B cell (primary cell): ENCODE measurements around the gene LUC7L.

Experiments used
- EZH2 ChIP-seq: IDR thresholded peaks from 2 replicates; pipeline ENCODE4 v1.6.1; 2012; ENCODE audit warnings: borderline replicate concordance, low read depth, mild to moderate bottlenecking, moderate library complexity, low read length; ENCODE audit not compliant: insufficient read depth, poor library complexity, severe bottlenecking
- TF ChIP-seq, protein P1 (sequence below): fragments of 200-600 bp; IDR thresholded peaks from one replicate; pipeline ENCODE4 v1.8.0; 2022; ENCODE audit warnings: antibody characterized with exemption, mild to moderate bottlenecking

GRCh38 chr16:212999-213398 lies 16.2 kb downstream of the LUC7L start:
- TF ChIP-seq, protein P1, sequence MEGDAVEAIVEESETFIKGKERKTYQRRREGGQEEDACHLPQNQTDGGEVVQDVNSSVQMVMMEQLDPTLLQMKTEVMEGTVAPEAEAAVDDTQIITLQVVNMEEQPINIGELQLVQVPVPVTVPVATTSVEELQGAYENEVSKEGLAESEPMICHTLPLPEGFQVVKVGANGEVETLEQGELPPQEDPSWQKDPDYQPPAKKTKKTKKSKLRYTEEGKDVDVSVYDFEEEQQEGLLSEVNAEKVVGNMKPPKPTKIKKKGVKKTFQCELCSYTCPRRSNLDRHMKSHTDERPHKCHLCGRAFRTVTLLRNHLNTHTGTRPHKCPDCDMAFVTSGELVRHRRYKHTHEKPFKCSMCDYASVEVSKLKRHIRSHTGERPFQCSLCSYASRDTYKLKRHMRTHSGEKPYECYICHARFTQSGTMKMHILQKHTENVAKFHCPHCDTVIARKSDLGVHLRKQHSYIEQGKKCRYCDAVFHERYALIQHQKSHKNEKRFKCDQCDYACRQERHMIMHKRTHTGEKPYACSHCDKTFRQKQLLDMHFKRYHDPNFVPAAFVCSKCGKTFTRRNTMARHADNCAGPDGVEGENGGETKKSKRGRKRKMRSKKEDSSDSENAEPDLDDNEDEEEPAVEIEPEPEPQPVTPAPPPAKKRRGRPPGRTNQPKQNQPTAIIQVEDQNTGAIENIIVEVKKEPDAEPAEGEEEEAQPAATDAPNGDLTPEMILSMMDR: no peak
- no peak for TF ChIP-seq EZH2
